ENCODE results near the gene NRIP3. TPM values are rescaled to one million over a fixed set of nuclear protein-coding genes. Genes with fewer than 3 reads are reported as not detected.

Gene NRIP3
- total and polyA plus RNA-seq, 9 of the 15 experiments (the other 6 are each of a cell fraction or from before 2014, with no cell fraction given) = 4.4 to 18.7 (median 11.6) TPM

DNA sequence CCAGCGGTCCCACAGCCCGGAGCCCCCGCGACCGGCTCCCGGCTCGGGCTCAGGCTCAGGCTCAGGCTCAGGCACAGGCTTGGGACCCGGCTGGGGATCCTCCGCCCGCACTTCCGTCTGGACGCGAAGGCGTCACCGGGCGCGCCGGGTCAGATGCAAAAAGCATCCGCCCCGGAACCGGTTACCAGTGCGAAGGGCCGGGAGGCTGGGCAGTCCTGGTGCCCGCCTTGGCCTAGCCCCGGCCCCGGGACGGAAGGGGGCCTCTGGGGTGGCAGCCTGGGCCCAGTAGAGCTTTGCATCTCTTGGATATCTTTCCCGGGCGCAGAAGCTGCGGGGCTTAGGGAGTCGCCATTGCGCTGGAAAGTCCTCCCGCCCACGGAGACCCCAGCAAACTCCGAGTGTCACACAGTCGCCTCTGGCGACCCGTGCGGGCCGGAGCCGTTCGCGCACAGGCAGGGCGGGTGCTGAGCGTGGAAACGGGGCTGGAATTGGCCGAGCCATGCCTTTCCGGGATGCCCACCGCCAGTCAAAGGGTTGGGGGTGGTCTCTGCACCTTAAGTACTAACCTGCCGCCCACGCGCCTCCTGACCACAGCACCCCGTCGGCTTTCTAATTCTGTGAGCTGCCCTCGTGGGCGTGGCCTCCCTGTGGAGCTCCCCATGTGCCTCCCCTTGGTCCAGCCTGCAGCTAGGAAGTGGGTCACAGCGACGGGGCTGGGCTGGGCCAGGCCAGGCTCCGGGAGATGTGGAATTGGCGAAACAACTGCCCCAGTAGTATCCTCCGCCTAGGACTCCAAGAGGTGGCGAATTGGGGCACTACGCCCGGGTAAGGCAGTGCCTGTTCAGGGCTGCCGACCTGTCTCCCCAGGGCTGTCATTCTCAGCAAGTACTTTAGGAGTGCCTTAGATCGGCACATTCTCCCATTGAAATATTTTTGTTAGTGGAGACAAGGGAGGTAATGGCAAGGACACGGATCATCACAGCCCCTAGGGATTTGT lies 39.2 kb downstream of the NRIP3 start, which contains the start of gene TMEM9B (continued):
- TF ChIP-seq ZNF407 (IDR thresholded peaks at IDR 0.05; ENCODE audit: low read depth) (no peak), HCFC1 (IDR thresholded peaks at IDR 0.05; ENCODE audit: low read depth, low read length) (peak; percentile 80), ARNT (IDR thresholded peaks at IDR 0.05) (no peak), BCOR (IDR thresholded peaks at IDR 0.05) (0 out of 2 replicates have a peak, but pooled peaks have one; percentile 19), ZBTB33 (CRISPR knock-in tag; IDR thresholded peaks at IDR 0.05) (peak; percentile 54; the same call in 1 of the 2 replicates), JUN (IDR thresholded peaks at IDR 0.05; ENCODE audit: borderline replicate concordance, low read depth, low read length) (peak; percentile 39; the same call in 1 of the 2 replicates), JUN (CRISPR knock-in tag; IDR thresholded peaks at IDR 0.05; ENCODE audit: borderline replicate concordance) (no peak), SIX5 (IDR thresholded peaks at IDR 0.05; ENCODE audit: borderline replicate concordance in 1 of 2, insufficient read depth in 1 of 2, low read depth in 1 of 2, low read length in 2 of 2) (no peak), MYNN (IDR thresholded peaks at IDR 0.05) (peak; percentile 36; the same call in 1 of the 2 replicates), MYNN (CRISPR knock-in tag; IDR thresholded peaks at IDR 0.05) (no peak), PTRF (tag; IDR thresholded peaks at IDR 0.05) (no peak), NFIC (IDR thresholded peaks at IDR 0.05) (peak; percentile 46; the same call in 1 of the 2 replicates), ZNF12 (CRISPR knock-in tag; IDR thresholded peaks at IDR 0.05) (peak; percentile 78; the same call in 1 of the 2 replicates), NEUROD1 (IDR thresholded peaks at IDR 0.05; ENCODE audit: borderline replicate concordance, low read depth, low read length, partially characterized antibody) (peak; percentile 42), SAP30 (IDR thresholded peaks at IDR 0.05; ENCODE audit: borderline replicate concordance, insufficient read depth, low read depth, low read length, poor library complexity, severe bottlenecking) (peak; percentile 86), ZNF431 (CRISPR knock-in tag; IDR thresholded peaks at IDR 0.05) (no peak), SUPT5H (IDR thresholded peaks at IDR 0.05) (peak; percentile 93), PPARD (CRISPR knock-in tag; IDR thresholded peaks at IDR 0.05) (no peak)

Data from K562 (cell line).